Gastrocnemius medialis (tissue), 4 donors: ENCODE data around the gene CAPN2. TPM values are rescaled to one million over a fixed set of nuclear protein-coding genes. Genes with fewer than 3 reads are reported as not detected.

Experiments used
- ATAC-seq, 2 donors: fragments of 150-250 bp; one replicate each; pipeline ENCODE4 v1.9.1; 2016
- DNase-seq, 2 donors: peaks; one replicate each; pipeline ENCODE4 v3.0.0-alpha.2; 2019
- H3K27ac ChIP-seq, 4 donors: fragments of 200-600 bp; sonication (generic); 1 replicate in 1 of 4; 2 replicates in 3 of 4; pipeline ENCODE4 v1.5.1; 2016 to 2018; ENCODE audit warnings: mild to moderate bottlenecking in 2 of 4, moderate library complexity in 1 of 4
- H3K27me3 ChIP-seq, 3 donors: fragments of 200-600 bp; sonication (generic) in 2 of 3; 1 replicate in 1 of 3; 2 replicates in 2 of 3; pipeline versions ENCODE4 v1.5.1 to v1.6.0; 2016 to 2019; ENCODE audit warnings: mild to moderate bottlenecking in 1 of 3, moderate library complexity in 1 of 3
- H3K36me3 ChIP-seq, 2 donors: fragments of 200-600 bp; sonication (generic) in 1 of 2; one replicate each; pipeline ENCODE4 v1.5.1; 2017 to 2018
- H3K4me1 ChIP-seq, 2 donors: fragments of 200-600 bp; sonication (generic) in 1 of 2; one replicate each; pipeline ENCODE4 v1.5.1; 2016 to 2017; ENCODE audit warnings: mild to moderate bottlenecking in 2 of 2
- H3K4me3 ChIP-seq, 4 donors: fragments of 200-600 bp; sonication (generic) in 3 of 4; 1 replicate in 1 of 4; 2 replicates in 3 of 4; pipeline ENCODE4 v1.5.1; 2016 to 2019; ENCODE audit warnings: mild to moderate bottlenecking in 2 of 4
- H3K9me3 ChIP-seq, 3 donors: fragments of 200-600 bp; sonication (generic) in 2 of 3; 1 replicate in 1 of 3; 2 replicates in 2 of 3; pipeline ENCODE4 v1.5.1; 2016 to 2019
- POLR2A ChIP-seq, 2 donors: fragments of 450-650 bp; IDR thresholded peaks; one replicate each; pipeline ENCODE4 v1.6.1; 2017; ENCODE audit warnings: antibody characterized with exemption in 2 of 2, mild to moderate bottlenecking in 2 of 2, moderate library complexity in 2 of 2
- in situ Hi-C, 4 donors: fragments of 200-750 bp; cut with MboI; loops; one replicate each; pipeline versions ENCODE4 v1.15.0 to v1.8.0; 2017; ENCODE audit warnings: low sequenced_read_pairs in 4 of 4
- intact Hi-C: fragments of 100-400 bp; cut with DNase I; formaldehyde crosslinking; loops from one replicate; pipeline ENCODE4 v1.15.1; 2023; ENCODE audit warnings: low total_unique reads
- total RNA-seq, 4 donors: library from RNA; depleted of rRNA; stranded (reverse); fragments of >200 nt; gene quantifications; one replicate each; pipeline versions ENCODE4 v1.1.0 to v1.2.3, GENCODE V29; 2016
- TF ChIP-seq, protein P1 (sequence below), 5 experiments: fragments of 450-650 bp in 3 of 5; fragments of 200-600 bp in 2 of 5; sonication (generic) in 2 of 5; IDR thresholded peaks in 4 of 5; conservative IDR thresholded peaks in 1 of 5; 1 replicate in 4 of 5; 2 replicates in 1 of 5; pipeline ENCODE4 v1.5.1; 2016 to 2019; ENCODE audit warnings: antibody characterized with exemption in 5 of 5, mild to moderate bottlenecking in 3 of 5, moderate library complexity in 3 of 5

CAPN2 gene
- total RNA-seq, 4 donors from 2014 or later = 42.6 to 141 (median 89.4) TPM

DNA sequence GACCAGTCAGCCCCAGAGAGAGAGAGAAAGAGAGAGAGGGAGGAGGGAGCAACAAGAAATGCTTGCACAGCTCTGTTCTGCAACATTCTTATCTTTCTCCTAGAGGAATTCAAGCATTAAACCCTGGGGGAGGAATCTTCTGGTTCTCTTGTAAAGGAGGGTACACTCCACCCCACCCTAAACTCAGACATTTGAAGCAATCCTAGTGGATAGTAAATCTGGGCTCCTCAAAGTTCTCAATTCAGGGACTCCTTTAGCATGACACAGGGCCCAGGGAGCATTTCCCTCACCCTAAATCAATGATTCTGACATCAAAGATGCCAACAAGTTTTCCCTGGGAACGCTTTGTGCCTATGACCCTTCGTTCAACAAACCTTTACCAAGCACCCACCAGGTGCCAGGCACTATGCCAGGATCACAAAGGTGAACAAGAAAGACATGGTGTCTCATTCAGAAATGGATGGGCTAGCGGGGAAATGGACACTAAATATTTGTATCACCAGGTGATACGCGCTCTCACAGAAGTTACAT is 11.9 kb upstream of the CAPN2 start:
- ATAC-seq (no peak), DNase-seq (no peak)
- TF ChIP-seq POLR2A (IDR thresholded peaks at IDR 0.05) = no peak
- TF ChIP-seq, protein P1, sequence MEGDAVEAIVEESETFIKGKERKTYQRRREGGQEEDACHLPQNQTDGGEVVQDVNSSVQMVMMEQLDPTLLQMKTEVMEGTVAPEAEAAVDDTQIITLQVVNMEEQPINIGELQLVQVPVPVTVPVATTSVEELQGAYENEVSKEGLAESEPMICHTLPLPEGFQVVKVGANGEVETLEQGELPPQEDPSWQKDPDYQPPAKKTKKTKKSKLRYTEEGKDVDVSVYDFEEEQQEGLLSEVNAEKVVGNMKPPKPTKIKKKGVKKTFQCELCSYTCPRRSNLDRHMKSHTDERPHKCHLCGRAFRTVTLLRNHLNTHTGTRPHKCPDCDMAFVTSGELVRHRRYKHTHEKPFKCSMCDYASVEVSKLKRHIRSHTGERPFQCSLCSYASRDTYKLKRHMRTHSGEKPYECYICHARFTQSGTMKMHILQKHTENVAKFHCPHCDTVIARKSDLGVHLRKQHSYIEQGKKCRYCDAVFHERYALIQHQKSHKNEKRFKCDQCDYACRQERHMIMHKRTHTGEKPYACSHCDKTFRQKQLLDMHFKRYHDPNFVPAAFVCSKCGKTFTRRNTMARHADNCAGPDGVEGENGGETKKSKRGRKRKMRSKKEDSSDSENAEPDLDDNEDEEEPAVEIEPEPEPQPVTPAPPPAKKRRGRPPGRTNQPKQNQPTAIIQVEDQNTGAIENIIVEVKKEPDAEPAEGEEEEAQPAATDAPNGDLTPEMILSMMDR (IDR thresholded peaks at IDR 0.05 in 4 of 5, conservative IDR thresholded peaks at IDR 0.05 in 1 of 5) = no peak
- Histone ChIP-seq H3K9me3 (no peaks in the 10 kb centered on the region), H3K4me3 (no peak overlapping the region), H3K4me1 (no peaks in the 10 kb centered on the region), H3K27ac (peak overlapping the region in 2 of 4 donors; percentile 50 to 53), H3K36me3 (no peaks in the 10 kb centered on the region), H3K27me3 (no peaks in the 10 kb centered on the region)
- in situ Hi-C loops = no loop called here
- intact Hi-C loops = no loop called here

DNA sequence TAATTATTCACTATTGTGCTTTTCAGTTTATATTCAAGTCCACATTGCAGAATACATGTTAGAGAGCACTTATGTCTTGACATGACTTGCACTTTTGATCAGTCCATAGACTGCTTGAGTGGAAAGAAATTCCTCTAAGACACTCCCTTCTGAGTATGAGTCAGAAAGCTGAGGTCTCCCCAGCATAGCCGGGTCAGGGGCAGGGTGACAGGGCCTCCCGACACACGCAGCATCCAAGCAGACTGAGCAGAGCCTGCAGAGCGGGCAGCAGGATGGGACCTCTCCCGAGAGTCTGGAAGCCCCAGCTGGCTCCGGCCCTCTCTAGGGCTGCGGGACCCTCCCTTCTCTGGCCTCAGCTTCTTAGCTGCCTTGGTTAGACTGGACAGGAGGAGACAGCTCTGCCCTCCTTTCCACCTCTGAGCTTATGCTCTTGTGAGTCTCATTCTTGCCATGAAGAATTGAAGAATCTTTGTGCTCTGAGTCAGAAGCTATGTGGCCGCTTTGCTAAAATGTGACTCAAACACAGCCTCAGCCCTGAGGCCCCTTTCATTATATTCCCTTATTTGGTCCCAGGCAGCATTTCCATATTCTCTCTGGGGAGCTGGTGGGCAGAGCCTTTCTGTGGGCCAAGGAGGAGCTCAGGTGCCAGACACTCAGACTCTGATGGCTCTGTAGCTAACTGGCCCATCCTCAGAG is 11.2 kb upstream of the CAPN2 start:
- no peak for DNase-seq
- Histone ChIP-seq H3K4me1 (no peaks in the 10 kb centered on the region), H3K27ac (peak overlapping the region in 3 of 4 donors; percentile 39 to 53 (median 50)), H3K36me3 (no peaks in the 10 kb centered on the region), H3K4me3 (no peak overlapping the region), H3K9me3 (no peaks in the 10 kb centered on the region), H3K27me3 (no peaks in the 10 kb centered on the region)
- in situ Hi-C loops = no loop called here
- ATAC-seq = peak in 1 of 2 donors; percentile 16
- no peak for TF ChIP-seq POLR2A (IDR thresholded peaks at IDR 0.05)
- TF ChIP-seq, protein P1 (IDR thresholded peaks at IDR 0.05 in 4 of 5, conservative IDR thresholded peaks at IDR 0.05 in 1 of 5) = no peak
- intact Hi-C loops = no loop called here

- no peak overlapping the region for H3K4me3 ChIP-seq
- no peaks in the 10 kb centered on the region for H3K27me3 ChIP-seq
- H3K27ac ChIP-seq = no peak overlapping the region
- H3K9me3 ChIP-seq = no peaks in the 10 kb centered on the region
- H3K36me3 ChIP-seq = no peaks in the 10 kb centered on the region
- H3K4me1 ChIP-seq = peaks cover 14 to 17% of the 10 kb centered on the region in 2 donors
- no peak for TF ChIP-seq POLR2A (IDR thresholded peaks at IDR 0.05)
- TF ChIP-seq, protein P1 (IDR thresholded peaks at IDR 0.05 in 4 of 5, conservative IDR thresholded peaks at IDR 0.05 in 1 of 5) = no peak
- intact Hi-C loops (no loop called here), in situ Hi-C loops (no loop called here)
- DNase-seq (no peak), ATAC-seq (no peak)
These were observed 9.3 kb upstream of the CAPN2 start for GRCh38 chr1:223702735-223703667.

GRCh38 chr1:223703668-223704013 is 8.7 kb upstream of the CAPN2 start:
- ATAC-seq = no peak
- TF ChIP-seq POLR2A (IDR thresholded peaks at IDR 0.05) = no peak
- TF ChIP-seq, protein P1 (IDR thresholded peaks at IDR 0.05 in 4 of 5, conservative IDR thresholded peaks at IDR 0.05 in 1 of 5) = no peak
- in situ Hi-C loops (no loop called here), intact Hi-C loops (no loop called here)
- Histone ChIP-seq H3K27ac (no peak overlapping the region), H3K27me3 (no peaks in the 10 kb centered on the region), H3K9me3 (no peaks in the 10 kb centered on the region), H3K4me1 (peaks cover 14 to 23% of the 10 kb centered on the region in 2 donors), H3K4me3 (no peak overlapping the region), H3K36me3 (no peaks in the 10 kb centered on the region)
- DNase-seq = no peak
